Measurements from ENCODE around the gene JPT2.
A peak's percentile ranks its signal among the peaks of the same experiment; 100 is the strongest.

JPT2 gene

DNA sequence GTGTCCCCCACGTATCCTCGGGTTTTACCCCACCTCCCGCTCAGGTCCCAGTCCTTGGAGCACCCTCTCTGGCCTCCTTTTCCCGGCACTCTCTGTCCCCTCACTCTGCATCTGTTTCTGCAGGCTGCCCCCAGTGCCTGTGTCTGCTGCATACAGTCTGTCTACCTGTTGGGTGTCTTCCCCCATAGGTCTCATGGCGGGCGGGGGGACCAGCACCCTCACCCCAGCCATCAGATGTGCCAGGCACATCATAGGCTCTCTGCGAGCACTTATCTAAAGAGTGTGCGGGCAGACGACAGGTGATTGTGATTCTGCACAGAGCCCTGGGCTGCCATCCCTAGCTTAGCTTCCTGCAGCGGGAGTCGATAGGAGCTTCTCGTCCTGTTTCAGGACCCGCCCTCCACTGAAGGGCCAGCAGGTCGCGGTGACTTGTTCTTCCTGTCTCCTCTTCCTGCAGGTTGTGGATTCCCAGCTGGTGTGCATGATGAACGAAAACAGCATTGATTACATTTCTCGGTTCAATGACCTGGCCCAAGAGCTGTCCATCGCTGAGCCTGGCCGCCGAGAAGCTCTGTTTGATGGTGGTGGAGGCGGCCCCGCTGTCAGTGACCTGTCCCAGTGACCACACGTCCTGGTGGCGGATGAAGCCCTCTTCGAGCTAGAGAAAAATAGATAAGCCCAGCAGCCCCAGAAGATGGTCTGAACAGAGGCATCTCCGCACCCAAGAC lies 4.5 kb upstream of the JPT2 start:
- no peak for DNase-seq (ENCODE audit: extremely low read depth in 1 of 2, low read depth in 1 of 2)

DNA sequence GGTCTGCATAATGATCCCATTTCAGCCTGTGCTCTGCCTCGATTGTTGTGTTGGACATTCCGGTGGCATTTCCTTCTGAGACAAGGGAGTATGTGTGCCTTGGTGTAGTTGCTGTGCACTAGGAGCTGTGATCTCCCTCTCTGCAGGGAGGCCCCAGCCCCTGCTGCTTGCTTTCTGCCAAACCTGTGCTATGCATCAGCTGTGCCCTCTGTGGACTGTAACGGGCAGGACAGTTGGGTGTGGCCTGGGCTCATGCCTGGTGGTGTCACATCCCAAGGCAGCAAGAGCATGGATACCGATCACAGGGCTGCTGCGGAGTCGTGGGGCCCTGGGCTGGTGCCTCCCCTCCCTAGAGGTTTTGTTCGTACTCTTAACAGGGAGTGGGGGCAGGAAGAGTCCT lies 3.8 kb upstream of the JPT2 start:
- DNase-seq (ENCODE audit: extremely low read depth in 1 of 2, low read depth in 1 of 2): no peak

- no peak for DNase-seq (ENCODE audit: extremely low read depth in 1 of 2, low read depth in 1 of 2)
Measured at GRCh38 chr16:1674751-1675664, 3.1 kb upstream of the JPT2 start.

GRCh38 chr16:1676661-1677060 lies 1.4 kb upstream of the JPT2 start:
- no peak for DNase-seq (ENCODE audit: extremely low read depth in 1 of 2, low read depth in 1 of 2)

DNA sequence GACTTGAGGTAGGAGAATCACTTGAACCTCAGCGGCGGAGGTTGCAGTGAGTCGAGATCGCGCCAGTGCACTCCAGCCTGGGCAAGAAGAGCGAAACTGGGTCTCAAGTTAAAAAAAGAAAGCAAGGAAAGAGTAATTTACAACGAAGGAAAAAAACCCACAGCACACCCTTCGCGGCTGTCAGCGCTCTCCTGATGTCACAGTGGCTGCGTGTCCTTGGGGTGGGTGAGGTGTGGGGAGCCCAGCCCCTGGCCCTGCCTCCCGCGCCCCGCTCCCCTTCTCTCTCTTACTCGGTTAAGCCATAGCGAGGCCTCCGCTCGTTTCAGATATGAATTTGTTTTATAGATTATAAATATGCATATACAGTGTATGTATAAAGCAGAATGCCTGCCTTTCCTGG lies 740 bp upstream of the JPT2 start:
- no peak for DNase-seq (ENCODE audit: extremely low read depth in 1 of 2, low read depth in 1 of 2)

DNA sequence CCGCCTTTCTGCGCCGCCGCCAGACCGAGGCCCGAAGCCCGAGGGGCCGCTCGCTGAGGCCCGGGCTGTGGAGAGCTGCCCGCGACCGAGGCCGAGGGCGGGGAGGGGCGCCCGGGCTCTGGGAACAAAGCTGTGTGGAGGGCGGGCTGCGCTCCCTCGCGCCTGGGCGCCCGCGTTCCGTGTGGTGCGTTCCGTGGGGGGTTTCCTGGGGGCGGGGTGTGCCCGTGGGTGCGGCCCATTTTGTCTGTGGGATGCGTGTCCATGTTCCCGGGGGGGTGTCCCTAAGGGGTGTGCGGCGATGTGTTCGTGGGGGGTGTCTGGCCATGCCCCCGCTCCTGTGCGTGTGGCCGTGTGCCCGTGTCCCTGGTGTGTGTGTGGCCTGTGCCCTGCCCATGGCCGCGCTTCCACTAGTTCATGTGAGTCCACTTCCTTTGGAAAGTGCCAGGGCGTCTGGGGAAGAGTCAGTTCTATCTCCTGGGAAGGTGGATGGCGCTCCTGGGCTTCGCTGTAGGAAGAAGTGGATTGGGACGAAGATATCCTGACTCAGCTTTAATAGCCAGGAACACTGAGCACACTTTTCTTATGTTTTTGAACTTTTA lies 520 bp downstream of the JPT2 start:
- DNase-seq (ENCODE audit: extremely low read depth in 1 of 2, low read depth in 1 of 2): peak in 1 of 2 donors; percentile 5

DNA sequence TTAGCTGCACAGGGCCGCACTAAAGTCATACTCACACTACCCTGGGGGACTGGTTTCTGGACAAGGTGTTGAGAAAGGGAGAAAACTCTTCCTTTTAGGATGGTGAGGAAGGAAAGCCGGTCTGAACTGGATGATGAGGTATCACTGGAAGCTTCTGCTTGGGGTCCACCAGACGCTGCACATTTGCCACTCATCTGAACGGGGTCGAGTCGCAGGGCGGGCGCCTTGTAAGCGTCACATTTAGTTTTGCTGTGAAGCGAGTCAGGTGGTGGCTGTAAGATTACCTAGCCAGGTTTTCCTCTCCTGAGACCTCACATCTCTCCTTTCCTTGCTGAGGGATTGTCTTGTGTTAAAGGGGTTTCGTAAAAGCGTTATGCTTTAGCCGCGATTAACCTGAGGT lies 2.3 kb downstream of the JPT2 start:
- no peak for DNase-seq (ENCODE audit: extremely low read depth in 1 of 2, low read depth in 1 of 2)

GRCh38 chr16:1681032-1681431 lies 3.0 kb downstream of the JPT2 start:
- no peak for DNase-seq (ENCODE audit: extremely low read depth in 1 of 2, low read depth in 1 of 2)

DNA sequence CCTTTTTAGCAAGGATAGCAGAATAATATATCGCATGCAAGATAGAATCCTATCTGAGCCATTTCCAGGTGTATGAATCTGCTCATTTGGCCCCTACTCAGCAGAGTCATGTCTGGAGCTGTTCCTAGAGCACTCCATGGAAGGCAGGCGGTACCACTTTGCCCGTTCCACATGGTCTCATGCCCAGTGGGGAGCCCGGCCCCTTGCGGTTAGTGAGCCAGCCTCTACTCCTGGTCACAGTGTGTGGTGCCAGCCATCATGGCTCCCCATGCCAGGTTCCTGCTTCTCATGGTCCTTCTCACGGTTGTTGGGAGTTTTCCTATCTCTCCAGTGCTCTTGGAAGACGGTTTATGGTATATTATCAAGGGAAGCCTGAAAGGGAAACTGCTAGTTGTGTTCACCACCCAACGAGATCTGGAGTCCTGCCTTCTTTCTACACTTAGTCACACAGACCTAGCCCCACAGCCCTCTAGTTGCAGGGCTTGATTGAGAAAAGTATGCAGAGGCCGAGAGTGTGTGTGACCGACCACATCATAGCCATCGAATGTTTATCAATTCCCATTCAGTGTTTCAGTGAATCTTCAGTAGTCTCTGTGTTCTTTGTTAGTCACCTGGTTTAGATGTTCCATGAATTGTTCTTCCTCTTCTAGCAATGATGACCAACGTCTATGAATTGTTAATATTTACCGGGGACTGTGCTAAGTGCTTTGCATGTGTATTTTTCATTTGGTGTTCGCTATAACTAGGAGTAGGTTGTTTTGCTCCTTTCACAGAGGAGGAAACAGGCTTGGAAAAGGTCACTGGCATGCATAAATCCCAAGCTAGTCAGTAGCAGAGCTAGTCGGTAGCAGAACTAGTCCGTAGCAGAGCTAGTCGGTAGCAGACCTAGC lies 9.6 kb downstream of the JPT2 start:
- no peak for DNase-seq (ENCODE audit: extremely low read depth in 1 of 2, low read depth in 1 of 2)

- DNase-seq (ENCODE audit: extremely low read depth in 1 of 2, low read depth in 1 of 2): no peak
Measured at GRCh38 chr16:1688807-1689560, 10.9 kb downstream of the JPT2 start.

DNA sequence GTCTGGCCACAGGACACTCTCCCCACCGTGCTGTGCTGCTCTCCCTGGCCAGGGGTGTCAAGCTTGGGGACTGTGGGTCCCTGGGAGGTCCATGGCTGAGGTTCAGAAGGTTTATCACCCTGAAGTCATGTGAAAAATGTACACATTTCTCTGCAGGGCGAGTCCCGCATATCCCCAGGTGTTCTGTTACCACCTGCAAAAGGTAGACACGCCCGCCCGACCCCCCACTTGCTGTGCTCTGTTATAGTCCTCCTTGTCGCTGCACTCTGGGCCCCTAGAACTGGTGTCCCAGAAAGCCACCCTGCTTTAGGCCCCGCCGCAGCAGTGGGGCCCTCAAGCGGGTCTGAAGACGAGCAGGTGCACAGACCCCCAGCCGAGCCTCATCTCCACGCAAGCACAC lies 11.8 kb downstream of the JPT2 start:
- no peak for DNase-seq (ENCODE audit: extremely low read depth in 1 of 2, low read depth in 1 of 2)

DNA sequence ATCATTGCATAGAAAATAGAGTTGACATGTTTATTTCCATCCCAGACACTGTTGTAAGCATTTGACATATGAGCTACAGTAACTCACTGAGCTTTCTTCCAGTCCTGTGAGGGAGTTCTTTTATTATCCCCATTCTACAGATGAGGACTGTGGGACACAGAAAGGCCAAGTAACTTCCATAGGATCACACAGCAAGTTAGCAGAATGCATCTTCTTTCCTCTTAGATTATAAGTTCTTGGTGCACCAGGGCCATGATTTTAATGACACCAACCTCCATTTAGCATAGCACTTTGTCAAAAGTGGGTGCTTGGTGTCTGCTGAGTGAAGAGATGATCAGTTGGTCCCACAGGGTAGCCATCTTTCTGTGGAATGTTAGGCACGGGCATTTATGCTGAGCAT lies 12.7 kb downstream of the JPT2 start:
- DNase-seq (ENCODE audit: extremely low read depth in 1 of 2, low read depth in 1 of 2): no peak

GRCh38 chr16:1691276-1691675 lies 13.2 kb downstream of the JPT2 start:
- no peak for DNase-seq (ENCODE audit: extremely low read depth in 1 of 2, low read depth in 1 of 2)

DNA sequence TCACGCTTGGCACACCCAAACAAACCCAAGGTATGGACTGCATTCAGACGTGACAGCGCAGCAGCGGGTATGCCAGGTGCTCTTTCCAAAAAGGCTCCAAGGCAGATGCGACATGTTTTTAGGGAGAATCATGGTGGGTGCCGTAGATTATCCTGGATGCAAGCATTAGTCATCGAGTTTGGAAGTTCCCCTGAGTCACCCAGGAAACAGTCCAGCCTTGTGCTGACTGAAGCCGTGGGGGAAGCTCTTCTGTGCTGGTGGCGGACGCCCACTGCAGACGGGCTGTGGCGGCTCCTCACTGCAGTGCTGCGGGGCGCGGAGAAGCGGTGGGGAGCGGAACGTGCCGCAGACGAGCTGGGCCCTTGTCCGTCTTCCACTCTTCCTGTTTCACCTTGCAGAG lies 13.9 kb downstream of the JPT2 start:
- DNase-seq (ENCODE audit: extremely low read depth in 1 of 2, low read depth in 1 of 2): no peak

DNA sequence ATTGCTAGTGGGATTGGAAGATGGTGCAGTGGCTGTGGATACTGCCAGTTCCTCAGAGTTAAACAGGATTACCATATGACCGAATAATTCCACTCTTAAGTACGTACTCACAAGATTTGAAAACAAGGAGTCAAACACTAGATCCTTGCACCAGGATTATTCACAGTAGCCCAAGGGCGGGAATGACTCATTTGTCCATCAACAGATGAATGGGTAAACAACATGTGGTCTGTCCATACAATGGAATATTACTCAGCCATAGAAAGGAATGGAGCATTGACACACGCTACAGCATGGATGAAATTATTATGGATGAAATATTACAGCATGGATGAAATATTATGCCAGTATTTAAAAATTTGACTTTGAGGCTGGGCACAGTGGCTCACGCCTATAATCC lies 18.8 kb downstream of the JPT2 start:
- no peak for DNase-seq (ENCODE audit: extremely low read depth in 1 of 2, low read depth in 1 of 2)

DNA sequence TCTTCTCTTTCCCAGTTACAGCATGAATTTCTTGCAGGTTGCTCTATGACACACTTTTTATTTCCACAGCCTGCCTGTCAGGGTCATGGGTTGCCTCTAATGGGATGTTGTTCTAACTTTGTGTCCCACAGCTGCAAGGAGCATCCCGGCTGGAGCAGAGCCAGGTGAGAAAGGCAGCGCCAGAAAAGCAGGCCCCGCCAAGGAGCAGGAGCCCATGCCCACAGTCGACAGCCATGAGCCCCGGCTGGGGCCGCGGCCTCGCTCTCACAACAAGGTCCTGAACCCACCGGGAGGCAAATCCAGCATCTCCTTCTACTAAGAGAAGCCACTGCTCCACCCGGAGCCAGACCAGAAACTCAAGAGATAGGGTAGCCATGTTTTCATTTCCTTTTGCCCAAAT lies 20.6 kb downstream of the JPT2 start:
- no peak for DNase-seq (ENCODE audit: extremely low read depth in 1 of 2, low read depth in 1 of 2)

DNA sequence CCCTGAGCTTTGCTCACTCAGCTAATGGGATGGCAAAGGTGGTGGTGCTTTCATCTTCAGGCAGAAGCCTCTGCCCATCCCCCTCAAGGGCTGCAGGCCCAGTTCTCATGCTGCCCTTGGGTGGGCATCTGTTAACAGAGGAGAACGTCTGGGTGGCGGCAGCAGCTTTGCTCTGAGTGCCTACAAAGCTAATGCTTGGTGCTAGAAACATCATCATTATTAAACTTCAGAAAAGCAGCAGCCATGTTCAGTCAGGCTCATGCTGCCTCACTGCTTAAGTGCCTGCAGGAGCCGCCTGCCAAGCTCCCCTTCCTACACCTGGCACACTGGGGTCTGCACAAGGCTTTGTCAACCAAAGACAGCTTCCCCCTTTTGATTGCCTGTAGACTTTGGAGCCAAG lies 22.2 kb downstream of the JPT2 start:
- no peak for DNase-seq (ENCODE audit: extremely low read depth in 1 of 2, low read depth in 1 of 2)

GRCh38 chr16:1701216-1701878 lies 23.3 kb downstream of the JPT2 start:
- DNase-seq (ENCODE audit: extremely low read depth in 1 of 2, low read depth in 1 of 2): no peak

DNA sequence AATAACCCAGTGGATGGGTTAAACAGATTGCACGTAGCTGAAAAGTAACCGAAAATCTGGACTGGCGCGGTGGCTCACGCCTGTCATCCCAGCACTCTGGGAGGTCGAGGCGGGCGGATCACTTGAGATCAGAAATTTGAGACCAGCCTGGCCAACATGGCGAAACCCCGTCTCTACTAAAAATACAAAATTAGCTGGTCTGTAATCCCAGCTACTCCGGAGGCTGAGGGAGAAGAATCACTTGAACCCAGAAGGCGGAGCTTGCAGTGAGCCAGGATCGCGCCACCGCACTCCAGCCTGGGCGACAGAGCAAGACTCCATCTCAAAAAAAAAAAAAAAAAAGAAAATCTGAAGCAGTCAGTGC lies 27.2 kb downstream of the JPT2 start:
- peak in 1 of 2 donors; percentile 3 for DNase-seq (ENCODE audit: extremely low read depth in 1 of 2, low read depth in 1 of 2)

All from stimulated activated CD8-positive, alpha-beta memory T cell treated with anti-CD3 and anti-CD28 coated beads, Interleukin-7, amount 100 ng/mL, for 48 hours (primary cell).